ENCODE measurements around the gene ADAMTS10. TPM values are rescaled to one million over a fixed set of nuclear protein-coding genes. Genes with fewer than 3 reads are reported as not detected.

ADAMTS10 gene
- total RNA-seq, 1 experiment from 2014 or later: 10.2 TPM

- DNase-seq (ENCODE audit: low read depth, low spot score) (no peak), ATAC-seq (no peak)
- Histone ChIP-seq H3K4me2 (ENCODE audit: low read length) (no peak overlapping the region), H4K20me1 (ENCODE audit: insufficient read depth) (no peaks in the 10 kb centered on the region), H3K79me2 (ENCODE audit: insufficient read depth, low read length) (no peaks in the 10 kb centered on the region), H2AFZ (ENCODE audit: low read depth, low read length, poor library complexity, severe bottlenecking) (no peak overlapping the region), H3K4me3 (replicated peaks in 1 of 2; ENCODE audit: low read depth in 1 of 2, low read length in 2 of 2) (no peak overlapping the region), H3K9me3 (ENCODE audit: control insufficient read depth in 1 of 2, insufficient read depth in 1 of 2, low read depth in 1 of 2, low read length in 2 of 2) (no peaks in the 10 kb centered on the region), H3K9ac (ENCODE audit: low read length) (no peak overlapping the region), H3K27ac (ENCODE audit: low read depth, low read length) (no peak overlapping the region), H3K36me3 (ENCODE audit: control insufficient read depth in 1 of 2, insufficient read depth in 2 of 2, low read length in 2 of 2) (no peaks in the 10 kb centered on the region), H3K4me1 (ENCODE audit: control insufficient read depth in 1 of 2, insufficient read depth in 2 of 2, low read length in 2 of 2) (no peaks in the 10 kb centered on the region), H3K9me2 (ENCODE audit: insufficient read depth) (no peaks in the 10 kb centered on the region), H3K27me3 (ENCODE audit: insufficient read depth, low read length) (no peaks in the 10 kb centered on the region)
- RAD21 ChIA-PET (ENCODE audit: low non-redundant PET in 1 of 2, low total read pairs in 2 of 2, uncharacterized antibody in 2 of 2, unreplicated experiment in 2 of 2): interaction anchor here in 1 of 2 experiments (0.7 kb wide), 1 partner anchor 192 kb away, joined by 3 read pairs; no protein-coding TSS in a partner anchor
- no peak for TF ChIP-seq FOSL1 (IDR thresholded peaks at IDR 0.05; ENCODE audit: low read depth)
- no peak for TF ChIP-seq CTCF (IDR thresholded peaks at IDR 0.05 in 2 of 3, conservative IDR thresholded peaks at IDR 0.05 in 1 of 3; ENCODE audit: borderline replicate concordance in 1 of 3, insufficient read depth in 1 of 3, low read depth in 2 of 3, low read length in 2 of 3)
- no peak for TF ChIP-seq SP1 (IDR thresholded peaks at IDR 0.05; ENCODE audit: low read depth)
- no peak for TF ChIP-seq JUND (IDR thresholded peaks at IDR 0.05)
- TF ChIP-seq ELF1 (IDR thresholded peaks at IDR 0.05; ENCODE audit: borderline replicate concordance, low read depth): no peak
- TF ChIP-seq EGR1 (IDR thresholded peaks at IDR 0.05; ENCODE audit: low read depth): no peak
- TF ChIP-seq CBX3 (IDR thresholded peaks at IDR 0.05; ENCODE audit: low read depth): no peak
- no peak for TF ChIP-seq RAD21 (IDR thresholded peaks at IDR 0.05; ENCODE audit: low read depth)
- intact Hi-C loops (cut with micrococcal nuclease): no loop called here
- POLR2A ChIA-PET: no interaction called here
- no TSS peak for BruUV-seq (replicated peaks)
- CTCF ChIA-PET: no interaction called here
These were observed 70.8 kb downstream of the ADAMTS10 start for GRCh38 chr19:8539621-8540149.

- CTCF ChIA-PET: no interaction called here
- POLR2A ChIA-PET: no interaction called here
- no peak for TF ChIP-seq EZH2 (IDR thresholded peaks at IDR 0.05)
- no peak for TF ChIP-seq REST (IDR thresholded peaks at IDR 0.05; ENCODE audit: low read depth)
- TF ChIP-seq YY1 (IDR thresholded peaks at IDR 0.05; ENCODE audit: extremely low read depth, insufficient replicate concordance, low read depth, low read length): no peak
- no peak for TF ChIP-seq SRF (IDR thresholded peaks at IDR 0.05; ENCODE audit: low read depth)
- TF ChIP-seq CEBPB (IDR thresholded peaks at IDR 0.05; ENCODE audit: low read depth): no peak
- TF ChIP-seq RAD21 (IDR thresholded peaks at IDR 0.05; ENCODE audit: low read depth): no peak
- TF ChIP-seq CTCF (IDR thresholded peaks at IDR 0.05 in 2 of 3, conservative IDR thresholded peaks at IDR 0.05 in 1 of 3; ENCODE audit: borderline replicate concordance in 1 of 3, insufficient read depth in 1 of 3, low read depth in 2 of 3, low read length in 2 of 3): no peak
These were observed 73.4 kb downstream of the ADAMTS10 start for GRCh38 chr19:8537099-8537498.

More at GRCh38 chr19:8537099-8537498, 73.4 kb downstream of the ADAMTS10 start:
- Histone ChIP-seq H3K9me2 (ENCODE audit: insufficient read depth) (no peaks in the 10 kb centered on the region), H3K27ac (ENCODE audit: low read depth, low read length) (no peak overlapping the region), H3K4me2 (ENCODE audit: low read length) (no peak overlapping the region), H2AFZ (ENCODE audit: low read depth, low read length, poor library complexity, severe bottlenecking) (no peak overlapping the region), H4K20me1 (ENCODE audit: insufficient read depth) (no peaks in the 10 kb centered on the region), H3K79me2 (ENCODE audit: insufficient read depth, low read length) (no peaks in the 10 kb centered on the region), H3K36me3 (ENCODE audit: control insufficient read depth in 1 of 2, insufficient read depth in 2 of 2, low read length in 2 of 2) (no peaks in the 10 kb centered on the region), H3K4me3 (replicated peaks in 1 of 2; ENCODE audit: low read depth in 1 of 2, low read length in 2 of 2) (no peak overlapping the region), H3K4me1 (ENCODE audit: control insufficient read depth in 1 of 2, insufficient read depth in 2 of 2, low read length in 2 of 2) (no peaks in the 10 kb centered on the region), H3K9me3 (ENCODE audit: control insufficient read depth in 1 of 2, insufficient read depth in 1 of 2, low read depth in 1 of 2, low read length in 2 of 2) (no peaks in the 10 kb centered on the region), H3K9ac (ENCODE audit: low read length) (no peak overlapping the region), H3K27me3 (ENCODE audit: insufficient read depth, low read length) (no peaks in the 10 kb centered on the region)
- DNase-seq (ENCODE audit: low read depth, low spot score) (no peak), ATAC-seq (no peak)
- BruUV-seq (replicated peaks): no TSS peak
- RAD21 ChIA-PET (ENCODE audit: low non-redundant PET in 1 of 2, low total read pairs in 2 of 2, uncharacterized antibody in 2 of 2, unreplicated experiment in 2 of 2): no interaction called here
- intact Hi-C loops (cut with micrococcal nuclease): no loop called here
